WTC11 (cell line): ENCODE data around the gene NWD2.

ENCODE experiments used
- CTCF ChIP-seq: fragments of 200-600 bp; IDR thresholded peaks from 2 replicates; pipeline ENCODE4 v1.8.0; 2022; ENCODE audit warnings: antibody characterized with exemption
- ESRRA ChIP-seq: sonication (generic); formaldehyde crosslinking; IDR thresholded peaks from 2 replicates; pipeline ENCODE4 v1.8.1; 2022; ENCODE audit warnings: mild to moderate bottlenecking, missing genetic modification reagents, borderline replicate concordance
- FOXJ3 ChIP-seq: sonication (generic); formaldehyde crosslinking; IDR thresholded peaks from 2 replicates; pipeline ENCODE4 v1.9.0; 2021; ENCODE audit warnings: missing genetic modification reagents, mild to moderate bottlenecking, borderline replicate concordance
- FOXP1 ChIP-seq: sonication (generic); formaldehyde crosslinking; IDR thresholded peaks from 2 replicates; pipeline ENCODE4 v1.8.0; 2022; ENCODE audit warnings: missing genetic modification reagents, mild to moderate bottlenecking, moderate library complexity, borderline replicate concordance
- GABPB1 ChIP-seq: sonication (generic); formaldehyde crosslinking; IDR thresholded peaks from 2 replicates; pipeline ENCODE4 v1.8.1; 2023; ENCODE audit warnings: mild to moderate bottlenecking, missing genetic modification reagents
- JUN ChIP-seq: sonication (generic); formaldehyde crosslinking; IDR thresholded peaks from 2 replicates; pipeline ENCODE4 v1.8.0; 2023; ENCODE audit warnings: mild to moderate bottlenecking, missing genetic modification reagents
- MYBL2 ChIP-seq: sonication (generic); formaldehyde crosslinking; IDR thresholded peaks from 2 replicates; pipeline ENCODE4 v1.8.1; 2023; ENCODE audit warnings: mild to moderate bottlenecking, moderate library complexity, missing genetic modification reagents
- NFE2L1 ChIP-seq: sonication (generic); formaldehyde crosslinking; IDR thresholded peaks from 2 replicates; pipeline ENCODE4 v1.8.1; 2023; ENCODE audit warnings: missing genetic modification reagents
- TCF7 ChIP-seq: sonication (generic); formaldehyde crosslinking; IDR thresholded peaks from 2 replicates; pipeline ENCODE4 v1.8.0; 2022; ENCODE audit warnings: mild to moderate bottlenecking, low read depth, missing genetic modification reagents, moderate library complexity
- ZNF671 ChIP-seq: fragments of 250-450 bp; sonication (Bioruptor Pico); IDR thresholded peaks from 2 replicates; pipeline ENCODE4 v1.8.0; 2021; ENCODE audit warnings: mild to moderate bottlenecking
- TF ChIP-seq, protein P1 (sequence below): sonication (generic); formaldehyde crosslinking; IDR thresholded peaks from 2 replicates; pipeline ENCODE4 v1.8.1; 2023; ENCODE audit warnings: mild to moderate bottlenecking, moderate library complexity, missing genetic modification reagents

DNA sequence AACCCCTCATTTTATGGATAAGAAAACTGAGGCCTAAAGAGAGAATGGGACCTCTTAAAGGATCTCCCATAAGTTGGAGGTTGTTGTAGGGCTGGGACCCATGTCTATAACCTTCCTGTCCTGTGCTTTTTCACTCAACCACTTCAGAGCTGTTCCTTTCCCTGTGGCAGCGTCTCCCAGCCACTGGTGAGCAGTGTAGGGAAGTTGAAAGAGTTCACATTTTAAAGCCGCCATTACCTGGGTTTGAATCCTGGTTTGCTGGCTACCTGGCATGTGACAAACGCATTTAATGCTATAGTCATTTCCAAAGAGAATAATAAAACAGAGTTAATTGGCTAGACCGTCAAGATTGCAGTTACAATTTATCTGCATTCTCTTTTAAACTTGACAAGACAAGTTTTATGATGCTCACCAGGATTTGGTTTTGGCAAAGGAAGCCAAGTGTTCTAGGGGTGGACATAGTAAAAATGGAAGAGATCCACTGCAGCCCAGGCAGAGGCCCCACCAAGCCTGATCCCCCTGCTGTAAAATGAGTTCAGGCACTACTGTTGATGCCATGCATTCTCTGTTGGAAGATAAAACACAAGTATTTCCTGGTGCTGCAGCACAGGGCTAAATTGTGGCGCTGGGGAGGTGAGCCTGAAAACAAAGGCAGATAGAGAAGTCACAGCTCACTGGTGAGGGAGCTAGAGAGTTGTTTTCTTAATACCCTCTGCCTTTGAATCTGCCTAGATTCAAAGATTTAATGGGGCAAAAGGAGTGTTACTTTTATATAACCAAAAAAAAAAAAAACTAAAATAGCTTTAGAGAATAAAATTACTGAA lies 218.7 kb downstream of the NWD2 start:
- TF ChIP-seq ESRRA (CRISPR knock-in tag) = no peak
- TF ChIP-seq CTCF = no peak
- TF ChIP-seq MYBL2 (CRISPR knock-in tag) = no peak
- no peak for TF ChIP-seq JUN (CRISPR knock-in tag)
- TF ChIP-seq FOXJ3 (CRISPR knock-in tag) = no peak
- TF ChIP-seq ZNF671 (CRISPR knock-in tag) = no peak
- TF ChIP-seq, protein P1, sequence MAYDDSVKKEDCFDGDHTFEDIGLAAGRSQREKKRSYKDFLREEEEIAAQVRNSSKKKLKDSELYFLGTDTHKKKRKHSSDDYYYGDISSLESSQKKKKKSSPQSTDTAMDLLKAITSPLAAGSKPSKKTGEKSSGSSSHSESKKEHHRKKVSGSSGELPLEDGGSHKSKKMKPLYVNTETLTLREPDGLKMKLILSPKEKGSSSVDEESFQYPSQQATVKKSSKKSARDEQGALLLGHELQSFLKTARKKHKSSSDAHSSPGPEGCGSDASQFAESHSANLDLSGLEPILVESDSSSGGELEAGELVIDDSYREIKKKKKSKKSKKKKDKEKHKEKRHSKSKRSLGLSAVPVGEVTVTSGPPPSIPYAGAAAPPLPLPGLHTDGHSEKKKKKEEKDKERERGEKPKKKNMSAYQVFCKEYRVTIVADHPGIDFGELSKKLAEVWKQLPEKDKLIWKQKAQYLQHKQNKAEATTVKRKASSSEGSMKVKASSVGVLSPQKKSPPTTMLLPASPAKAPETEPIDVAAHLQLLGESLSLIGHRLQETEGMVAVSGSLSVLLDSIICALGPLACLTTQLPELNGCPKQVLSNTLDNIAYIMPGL = no peak
- TF ChIP-seq TCF7 = no peak
- no peak for TF ChIP-seq FOXP1 (CRISPR knock-in tag)
- TF ChIP-seq NFE2L1 (CRISPR knock-in tag) = no peak
- TF ChIP-seq GABPB1 (CRISPR knock-in tag) = no peak
